ENCODE data around the gene PRKCA. TPM values are rescaled to one million over a fixed set of nuclear protein-coding genes. Genes with fewer than 3 reads are reported as not detected.

Gene PRKCA
- total and polyA plus RNA-seq, 2 experiments from 2014 or later = 6.4 to 35.4 TPM

GRCh38 chr17:66397486-66397885 is 95.1 kb downstream of the PRKCA start:
- Histone ChIP-seq H3K4me2 (no peak overlapping the region), H3K4me3 (no peak overlapping the region), H3K36me3 (ENCODE audit: insufficient read depth) (no peaks in the 10 kb centered on the region), H3K27ac (ENCODE audit: low read depth) (no peak overlapping the region), H3F3A (replicated peaks; ENCODE audit: low read depth) (0 out of 2 replicates have a peak, but pooled peaks cover 2% of the 10 kb centered on the region), H2AFZ (no peak overlapping the region), H3K27me3 (ENCODE audit: insufficient read depth) (no peaks in the 10 kb centered on the region), H3K79me2 (replicated peaks; ENCODE audit: insufficient read depth) (peaks cover 2% of the 10 kb centered on the region; the same call in 1 of the 2 replicates), H3K4me1 (ENCODE audit: insufficient read depth) (peaks cover 3% of the 10 kb centered on the region; the same call in 1 of the 2 replicates), H3K9me2 (ENCODE audit: insufficient read depth) (peaks cover 6% of the 10 kb centered on the region; the same call in 1 of the 2 replicates), H4K20me1 (replicated peaks; ENCODE audit: insufficient read depth) (no peaks in the 10 kb centered on the region)
- Mint-ChIP-seq H3K4me3 (no peak overlapping the region), H3K27me3 (ENCODE audit: insufficient read depth, low read depth, poor library complexity) (no peaks in the 10 kb centered on the region), H3K27ac (no peak overlapping the region), H3K4me1 (peaks cover under 1% of the 10 kb centered on the region), H3K36me3 (ENCODE audit: low read depth) (peaks cover 4% of the 10 kb centered on the region; the same call in 1 of the 3 replicates), H3K9me3 (no peaks in the 10 kb centered on the region; the same call in 2 of the 3 replicates)
- DNase-seq (ENCODE audit: low spot score) (no peak), ATAC-seq (no peak)
- TF ChIP-seq NANOG (IDR thresholded peaks at IDR 0.05; ENCODE audit: borderline replicate concordance) (no peak), EZH2 (IDR thresholded peaks at IDR 0.05; ENCODE audit: low read depth, unreplicated experiment) (no peak), EZH2phosphoT487 (IDR thresholded peaks at IDR 0.05; ENCODE audit: unreplicated experiment) (no peak), POLR2AphosphoS5 (IDR thresholded peaks at IDR 0.05; ENCODE audit: low read depth) (no peak), ZNF114 (CRISPR knock-in tag; IDR thresholded peaks at IDR 0.05) (no peak), CREB1 (CRISPR knock-in tag; IDR thresholded peaks at IDR 0.05; ENCODE audit: low read depth) (no peak), CTCF (conservative IDR thresholded peaks at IDR 0.05; ENCODE audit: low read depth in 2 of 2) (no peak), JUNB (IDR thresholded peaks at IDR 0.05; ENCODE audit: unreplicated experiment) (no peak), STAT1 (IDR thresholded peaks at IDR 0.05; ENCODE audit: unreplicated experiment) (no peak), ZNF331 (CRISPR knock-in tag; IDR thresholded peaks at IDR 0.05; ENCODE audit: low read depth) (no peak), ZNF462 (CRISPR knock-in tag; IDR thresholded peaks at IDR 0.05) (no peak), REST (IDR thresholded peaks at IDR 0.05; ENCODE audit: unreplicated experiment) (no peak)
